Lower leg skin (tissue), 4 donors: ENCODE measurements around the gene GSG1L. TPM values are rescaled to one million over a fixed set of nuclear protein-coding genes. Genes with fewer than 3 reads are reported as not detected.
A peak's percentile ranks its signal among the peaks of the same experiment; 100 is the strongest.

Experiments used
- DNase-seq, 2 donors: peaks; one replicate each; pipeline ENCODE4 v3.0.0-alpha.2; 2019; ENCODE audit warnings: low spot score in 2 of 2
- H3K4me3 ChIP-seq: fragments of 200-600 bp; sonication (generic); 2 replicates; pipeline ENCODE4 v1.5.1; 2017; ENCODE audit warnings: mild to moderate bottlenecking, low read depth; ENCODE audit not compliant: poor library complexity, severe bottlenecking
- POLR2A ChIP-seq, 2 donors: fragments of 450-650 bp; IDR thresholded peaks; one replicate each; pipeline ENCODE4 v1.6.1; 2016 to 2017; ENCODE audit warnings: antibody characterized with exemption in 2 of 2, mild to moderate bottlenecking in 1 of 2, moderate library complexity in 1 of 2
- WGBS, 2 donors: methylation state at CpG; one replicate each; pipeline ENCODE4 v1.1.5; 2018; 5-methylcytosine and 5-hydroxymethylcytosine counted together
- intact Hi-C: fragments of 100-400 bp; cut with DNase I; formaldehyde crosslinking; loops from one replicate; pipeline ENCODE4 v1.15.0; 2023; ENCODE audit warnings: low total_unique reads
- total RNA-seq, 4 donors: library from RNA; depleted of rRNA; stranded (reverse); fragments of >200 nt; gene quantifications; one replicate each; pipeline ENCODE4 v1.1.0, GENCODE V29; 2016
- TF ChIP-seq, protein P1 (sequence below), 3 donors: fragments of 450-650 bp; IDR thresholded peaks; one replicate each; pipeline ENCODE4 v1.5.1; 2016; ENCODE audit warnings: antibody characterized with exemption in 3 of 3, mild to moderate bottlenecking in 3 of 3, moderate library complexity in 2 of 3

Gene GSG1L
- total RNA-seq, 4 donors from 2014 or later = 0.49 to 1.1 (median 0.59) TPM; not detected in 1

GRCh38 chr16:27819356-27819755, 244.2 kb downstream of the GSG1L start:
- intact Hi-C loops = no loop called here
- no peak overlapping the region for H3K4me3 ChIP-seq
- no peak for TF ChIP-seq POLR2A (IDR thresholded peaks at IDR 0.05)
- TF ChIP-seq, protein P1, sequence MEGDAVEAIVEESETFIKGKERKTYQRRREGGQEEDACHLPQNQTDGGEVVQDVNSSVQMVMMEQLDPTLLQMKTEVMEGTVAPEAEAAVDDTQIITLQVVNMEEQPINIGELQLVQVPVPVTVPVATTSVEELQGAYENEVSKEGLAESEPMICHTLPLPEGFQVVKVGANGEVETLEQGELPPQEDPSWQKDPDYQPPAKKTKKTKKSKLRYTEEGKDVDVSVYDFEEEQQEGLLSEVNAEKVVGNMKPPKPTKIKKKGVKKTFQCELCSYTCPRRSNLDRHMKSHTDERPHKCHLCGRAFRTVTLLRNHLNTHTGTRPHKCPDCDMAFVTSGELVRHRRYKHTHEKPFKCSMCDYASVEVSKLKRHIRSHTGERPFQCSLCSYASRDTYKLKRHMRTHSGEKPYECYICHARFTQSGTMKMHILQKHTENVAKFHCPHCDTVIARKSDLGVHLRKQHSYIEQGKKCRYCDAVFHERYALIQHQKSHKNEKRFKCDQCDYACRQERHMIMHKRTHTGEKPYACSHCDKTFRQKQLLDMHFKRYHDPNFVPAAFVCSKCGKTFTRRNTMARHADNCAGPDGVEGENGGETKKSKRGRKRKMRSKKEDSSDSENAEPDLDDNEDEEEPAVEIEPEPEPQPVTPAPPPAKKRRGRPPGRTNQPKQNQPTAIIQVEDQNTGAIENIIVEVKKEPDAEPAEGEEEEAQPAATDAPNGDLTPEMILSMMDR (IDR thresholded peaks at IDR 0.05) = no peak
- 78 to 79% methylated on average over 13 of the region's 13 CpGs for WGBS, 2 donors
- peak in 1 of 2 donors; percentile 67 for DNase-seq

GRCh38 chr16:27818246-27818645, 245.3 kb downstream of the GSG1L start:
- no peak for TF ChIP-seq POLR2A (IDR thresholded peaks at IDR 0.05)
- TF ChIP-seq, protein P1 (IDR thresholded peaks at IDR 0.05) = no peak
- no peak overlapping the region for H3K4me3 ChIP-seq
- 46 to 52% methylated on average over 13 of the region's 13 CpGs for WGBS, 2 donors
- DNase-seq = no peak
- intact Hi-C loops = no loop called here

- 85 to 96% methylated on average over 5 of the region's 5 CpGs for WGBS, 2 donors
- TF ChIP-seq, protein P1 (IDR thresholded peaks at IDR 0.05) = no peak
- TF ChIP-seq POLR2A (IDR thresholded peaks at IDR 0.05) = no peak
- DNase-seq = peak in 1 of 2 donors; percentile 39
- no peak overlapping the region for H3K4me3 ChIP-seq
- intact Hi-C loops = no loop called here
Measured at GRCh38 chr16:27817038-27817437, 246.5 kb downstream of the GSG1L start.

DNA sequence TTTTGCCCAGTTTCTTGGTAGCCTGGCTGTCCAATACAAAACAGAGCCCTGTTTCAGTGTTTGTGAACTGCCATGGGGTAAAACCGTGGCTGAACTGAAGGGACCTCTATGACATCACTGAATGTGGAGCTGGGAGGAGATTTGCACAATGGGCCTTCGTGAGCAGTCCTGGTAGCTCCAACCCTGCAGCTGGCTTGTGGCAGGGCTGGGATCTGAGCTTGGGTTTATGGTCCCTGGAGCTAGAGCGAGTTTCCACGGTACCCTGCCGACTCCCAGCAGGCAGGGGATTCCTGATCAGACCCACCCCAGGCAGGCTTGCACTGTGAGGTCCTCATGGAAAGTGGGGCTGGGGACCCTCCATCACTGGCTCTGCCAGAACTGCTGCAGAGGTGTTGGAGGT, 247.0 kb downstream of the GSG1L start:
- intact Hi-C loops = no loop called here
- no peak overlapping the region for H3K4me3 ChIP-seq
- 50 to 61% methylated on average over 5 of the region's 5 CpGs for WGBS, 2 donors
- TF ChIP-seq POLR2A (IDR thresholded peaks at IDR 0.05) = no peak
- TF ChIP-seq, protein P1 (IDR thresholded peaks at IDR 0.05) = no peak
- DNase-seq = peak in 1 of 2 donors; percentile 68

DNA sequence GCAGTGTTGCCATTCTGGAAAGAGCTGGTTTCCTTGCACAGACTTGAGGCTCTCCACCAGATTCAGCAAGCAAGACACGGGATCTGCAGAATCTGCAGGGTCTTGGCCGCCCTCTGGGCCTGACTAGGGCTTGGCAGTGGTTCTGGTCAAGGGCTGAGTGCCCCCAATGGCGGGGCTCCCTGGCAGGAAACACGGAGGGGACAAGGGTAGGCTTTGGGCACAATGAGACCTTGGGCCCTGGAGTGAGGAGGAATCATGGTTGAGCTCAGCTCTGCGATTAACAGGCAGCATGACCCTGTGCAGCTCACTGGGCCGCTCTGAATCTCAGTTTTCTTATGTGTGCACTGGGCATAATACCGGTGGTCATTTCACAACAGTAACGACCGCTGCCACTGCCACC, 249.9 kb downstream of the GSG1L start:
- intact Hi-C loops = no loop called here
- TF ChIP-seq POLR2A (IDR thresholded peaks at IDR 0.05) = no peak
- TF ChIP-seq, protein P1 (IDR thresholded peaks at IDR 0.05) = no peak
- WGBS, 2 donors = 89 to 92% methylated on average over 9 of the region's 9 CpGs
- H3K4me3 ChIP-seq = no peak overlapping the region
- peak in 1 of 2 donors; percentile 50 for DNase-seq

- TF ChIP-seq, protein P1 (IDR thresholded peaks at IDR 0.05) = no peak
- TF ChIP-seq POLR2A (IDR thresholded peaks at IDR 0.05) = no peak
- no peak overlapping the region for H3K4me3 ChIP-seq
- peak in 1 of 2 donors; percentile 50 for DNase-seq
- 85 to 89% methylated on average over 3 of the region's 3 CpGs for WGBS, 2 donors
- intact Hi-C loops = no loop called here
Measured at GRCh38 chr16:27811881-27812280, 251.6 kb downstream of the GSG1L start.
